MM.1S (cell line): ENCODE results near the gene CLDN34.

Source experiments
- DNase-seq: peaks from one replicate; pipeline ENCODE4 v3.0.0-alpha.2; 2015
- H2AFZ ChIP-seq: fragments of 300-600 bp; sonication (generic); 2 replicates; pipeline ENCODE4 v1.6.0; 2016; ENCODE audit warnings: antibody characterized with exemption, low read length
- H3F3A ChIP-seq: fragments of 300-600 bp; sonication (generic); 2 replicates; pipeline ENCODE4 v1.6.1; 2016; ENCODE audit warnings: mild to moderate bottlenecking, antibody characterized with exemption, low read length, moderate library complexity, mixed read lengths; ENCODE audit not compliant: insufficient read depth
- H3K27ac ChIP-seq: fragments of 300-600 bp; sonication (generic); 2 replicates; pipeline ENCODE4 v1.5.1; 2016; ENCODE audit warnings: mild to moderate bottlenecking, low read length
- H3K27me3 ChIP-seq: fragments of 300-600 bp; sonication (generic); replicated peaks from 2 replicates; pipeline ENCODE4 v1.6.0; 2016; ENCODE audit warnings: low read length; ENCODE audit not compliant: insufficient read depth
- H3K36me3 ChIP-seq: fragments of 300-600 bp; sonication (generic); replicated peaks from 2 replicates; pipeline ENCODE4 v1.6.1; 2016; ENCODE audit warnings: mild to moderate bottlenecking, low read length, mixed read lengths; ENCODE audit not compliant: insufficient read depth
- H3K4me1 ChIP-seq: fragments of 300-600 bp; sonication (generic); 2 replicates; pipeline ENCODE4 v1.6.1; 2016; ENCODE audit warnings: low read length, mixed read lengths
- H3K4me2 ChIP-seq: fragments of 300-600 bp; sonication (generic); 2 replicates; pipeline ENCODE4 v1.6.0; 2016; ENCODE audit warnings: low read depth, low read length
- H3K4me3 ChIP-seq: fragments of 300-600 bp; sonication (generic); 2 replicates; pipeline ENCODE4 v1.5.1; 2016; ENCODE audit warnings: low read length, mixed read lengths
- H3K79me2 ChIP-seq: fragments of 300-600 bp; sonication (generic); 2 replicates; pipeline ENCODE4 v1.6.1; 2016; ENCODE audit warnings: mixed run types, low read length, mixed read lengths
- H3K9ac ChIP-seq: fragments of 300-600 bp; sonication (generic); 2 replicates; pipeline ENCODE4 v1.6.1; 2016; ENCODE audit warnings: low read length, mixed read lengths
- H3K9me2 ChIP-seq: fragments of 300-600 bp; sonication (generic); replicated peaks from 2 replicates; pipeline ENCODE4 v1.6.1; 2016; ENCODE audit warnings: mild to moderate bottlenecking, low read length, mixed read lengths; ENCODE audit not compliant: insufficient read depth
- H3K9me3 ChIP-seq: fragments of 300-600 bp; sonication (generic); replicated peaks from 2 replicates; pipeline ENCODE4 v1.6.1; 2016; ENCODE audit warnings: mild to moderate bottlenecking, low read length, mixed read lengths; ENCODE audit not compliant: insufficient read depth
- H4K20me1 ChIP-seq: fragments of 300-600 bp; sonication (generic); 2 replicates; pipeline ENCODE4 v1.6.1; 2016; ENCODE audit warnings: mild to moderate bottlenecking, low read length, moderate library complexity, mixed read lengths; ENCODE audit not compliant: insufficient read depth
- EZH2 ChIP-seq: fragments of 300-600 bp; sonication (generic); optimal IDR thresholded peaks from 2 replicates; pipeline ENCODE3; 2017; ENCODE audit warnings: low read depth, mild to moderate bottlenecking, antibody characterized with exemption, low read length, mixed read lengths
- EZH2phosphoT487 ChIP-seq: fragments of 300-600 bp; sonication (generic); IDR thresholded peaks from 2 replicates; pipeline ENCODE4 v1.6.1; 2018; ENCODE audit warnings: antibody characterized with exemption, low read length
- TF ChIP-seq, protein P1 (sequence below): fragments of 300-600 bp; sonication (generic); IDR thresholded peaks from 2 replicates; pipeline ENCODE4 v1.5.1; 2016; ENCODE audit warnings: antibody characterized with exemption, low read length, mixed read lengths

Gene CLDN34

DNA sequence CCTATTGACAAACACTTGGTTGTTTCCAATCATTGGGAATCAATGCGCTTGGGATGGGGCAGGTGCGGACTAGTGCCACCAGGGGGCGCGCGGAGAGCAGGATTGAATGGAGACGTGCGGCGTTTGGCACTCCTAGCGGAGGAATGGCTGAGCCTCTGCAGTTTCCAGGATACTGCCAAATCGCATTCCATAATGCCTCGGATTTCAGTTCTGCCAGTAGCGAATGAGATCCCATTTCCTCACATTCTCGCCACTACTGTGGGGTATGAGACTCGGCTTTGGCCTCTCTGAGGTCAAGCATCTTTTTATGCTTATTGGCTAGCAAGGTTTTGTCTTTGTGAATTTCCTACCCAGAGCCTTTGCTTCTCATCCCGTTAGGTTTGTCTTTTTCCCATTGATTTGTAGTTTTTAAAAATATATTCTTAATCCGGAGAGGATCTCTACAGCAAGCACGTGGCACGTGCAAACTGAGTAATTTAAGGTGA, 28.7 kb downstream of the CLDN34 start:
- Histone ChIP-seq H2AFZ (peak overlapping the region; percentile 48; the same call in 1 of the 2 replicates), H3K9me3 (no peaks in the 10 kb centered on the region), H3K36me3 (no peaks in the 10 kb centered on the region), H3K27me3 (no peaks in the 10 kb centered on the region), H3K4me1 (peaks cover 22% of the 10 kb centered on the region), H3K9me2 (no peaks in the 10 kb centered on the region), H3K4me3 (no peak overlapping the region), H3K79me2 (no peaks in the 10 kb centered on the region), H3K27ac (0 out of 2 replicates have a peak overlapping the region, but pooled peaks have one; percentile 91), H3K9ac (peak overlapping the region; percentile 45; the same call in 1 of the 2 replicates), H4K20me1 (no peaks in the 10 kb centered on the region), H3F3A (no peaks in the 10 kb centered on the region; the same call in 1 of the 2 replicates), H3K4me2 (peak overlapping the region; percentile 59; the same call in 1 of the 2 replicates)
- TF ChIP-seq, protein P1, sequence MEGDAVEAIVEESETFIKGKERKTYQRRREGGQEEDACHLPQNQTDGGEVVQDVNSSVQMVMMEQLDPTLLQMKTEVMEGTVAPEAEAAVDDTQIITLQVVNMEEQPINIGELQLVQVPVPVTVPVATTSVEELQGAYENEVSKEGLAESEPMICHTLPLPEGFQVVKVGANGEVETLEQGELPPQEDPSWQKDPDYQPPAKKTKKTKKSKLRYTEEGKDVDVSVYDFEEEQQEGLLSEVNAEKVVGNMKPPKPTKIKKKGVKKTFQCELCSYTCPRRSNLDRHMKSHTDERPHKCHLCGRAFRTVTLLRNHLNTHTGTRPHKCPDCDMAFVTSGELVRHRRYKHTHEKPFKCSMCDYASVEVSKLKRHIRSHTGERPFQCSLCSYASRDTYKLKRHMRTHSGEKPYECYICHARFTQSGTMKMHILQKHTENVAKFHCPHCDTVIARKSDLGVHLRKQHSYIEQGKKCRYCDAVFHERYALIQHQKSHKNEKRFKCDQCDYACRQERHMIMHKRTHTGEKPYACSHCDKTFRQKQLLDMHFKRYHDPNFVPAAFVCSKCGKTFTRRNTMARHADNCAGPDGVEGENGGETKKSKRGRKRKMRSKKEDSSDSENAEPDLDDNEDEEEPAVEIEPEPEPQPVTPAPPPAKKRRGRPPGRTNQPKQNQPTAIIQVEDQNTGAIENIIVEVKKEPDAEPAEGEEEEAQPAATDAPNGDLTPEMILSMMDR, result peak; percentile 81
- TF ChIP-seq EZH2, result no peak
- TF ChIP-seq EZH2phosphoT487, result no peak
- peak; percentile 43 for DNase-seq

DNA sequence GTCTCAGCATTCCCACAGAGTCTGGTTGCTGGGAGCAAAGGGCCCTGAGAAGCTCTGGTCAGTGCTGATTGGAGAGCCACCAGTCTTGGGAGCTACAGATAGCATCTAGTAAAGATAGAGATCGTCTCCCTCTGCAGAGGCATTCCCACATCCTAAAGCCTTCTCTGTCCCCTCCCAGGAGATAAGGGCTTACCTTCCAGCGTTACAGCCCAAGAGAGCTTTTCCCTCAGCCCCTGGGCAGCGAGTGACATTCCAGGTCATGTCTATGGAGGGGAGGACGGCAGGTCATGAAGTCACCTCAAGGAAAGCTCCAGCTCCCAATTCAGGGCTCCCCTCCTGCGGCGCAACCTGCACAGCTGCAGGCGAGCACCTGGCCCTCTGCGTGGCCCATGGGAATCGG, 29.9 kb downstream of the CLDN34 start:
- H3K4me3 ChIP-seq, result peak overlapping the region; percentile 51
- H3K4me2 ChIP-seq, result peak overlapping the region; percentile 70
- H4K20me1 ChIP-seq, result no peaks in the 10 kb centered on the region

DNA sequence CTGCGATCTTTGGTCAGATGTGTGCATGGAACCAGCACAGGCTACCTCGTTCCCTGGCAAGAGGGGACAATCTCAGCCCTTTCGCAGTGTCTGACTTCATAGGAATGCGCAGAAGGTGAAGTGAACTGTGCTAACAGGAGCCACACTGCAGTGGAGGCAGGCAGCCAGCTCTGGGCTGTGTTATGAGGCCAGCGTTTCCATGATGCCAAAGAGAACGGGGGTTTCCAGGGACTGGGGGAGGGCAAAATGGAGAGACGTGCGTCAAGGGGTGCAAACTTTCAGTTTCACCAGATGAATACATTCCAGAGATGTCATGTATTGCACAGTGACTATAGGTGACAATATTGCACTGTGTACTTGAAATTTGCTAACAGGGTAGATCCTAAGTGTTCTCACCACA, 30.4 kb downstream of the CLDN34 start:
- H3K4me1 ChIP-seq, result peaks cover 22% of the 10 kb centered on the region
- no peaks in the 10 kb centered on the region for H3K9me2 ChIP-seq
- TF ChIP-seq EZH2 (no peak), EZH2phosphoT487 (no peak)
- TF ChIP-seq, protein P1, result no peak
- no peaks in the 10 kb centered on the region for H3K27me3 ChIP-seq
- no peaks in the 10 kb centered on the region for H3K79me2 ChIP-seq
- peak; percentile 83 for DNase-seq
- no peaks in the 10 kb centered on the region for H3K36me3 ChIP-seq
- no peaks in the 10 kb centered on the region for H4K20me1 ChIP-seq
- peak overlapping the region; percentile 51 for H3K4me3 ChIP-seq
- H3K9ac ChIP-seq, result peak overlapping the region; percentile 84
- H3K27ac ChIP-seq, result peak overlapping the region; percentile 91
- no peaks in the 10 kb centered on the region; the same call in 1 of the 2 replicates for H3F3A ChIP-seq
- H3K9me3 ChIP-seq, result no peaks in the 10 kb centered on the region
- H2AFZ ChIP-seq, result peak overlapping the region; percentile 43; the same call in 1 of the 2 replicates
- peak overlapping the region; percentile 70 for H3K4me2 ChIP-seq

More for the DNA sequence above, 29.9 kb downstream of the CLDN34 start:
- no peaks in the 10 kb centered on the region for H3K9me3 ChIP-seq
- H3K4me1 ChIP-seq, result peaks cover 22% of the 10 kb centered on the region
- peak overlapping the region; percentile 91 for H3K27ac ChIP-seq
- H3K27me3 ChIP-seq, result no peaks in the 10 kb centered on the region
- TF ChIP-seq EZH2, result no peak
- TF ChIP-seq, protein P1, result no peak
- no peak for TF ChIP-seq EZH2phosphoT487
- H2AFZ ChIP-seq, result peak overlapping the region; percentile 43; the same call in 1 of the 2 replicates
- no peak for DNase-seq
- no peaks in the 10 kb centered on the region for H3K79me2 ChIP-seq
- H3F3A ChIP-seq, result no peaks in the 10 kb centered on the region; the same call in 1 of the 2 replicates
- no peaks in the 10 kb centered on the region for H3K36me3 ChIP-seq
- no peaks in the 10 kb centered on the region for H3K9me2 ChIP-seq
- peak overlapping the region; percentile 84 for H3K9ac ChIP-seq
